Tibial artery (tissue), 4 donors: Measurements from ENCODE around the gene ARHGAP25.

ENCODE experiments used
- DNase-seq, 2 donors: peaks; one replicate each; pipeline ENCODE4 v3.0.0-alpha.2; 2019
- H3K27ac ChIP-seq, 2 donors: fragments of 200-600 bp; sonication (generic) in 1 of 2; 1 replicate in 1 of 2; 2 replicates in 1 of 2; pipeline ENCODE4 v1.5.1; 2018 to 2019; ENCODE audit warnings: mild to moderate bottlenecking in 1 of 2
- H3K27me3 ChIP-seq, 2 donors: fragments of 200-600 bp; sonication (generic) in 1 of 2; one replicate each; pipeline versions ENCODE4 v1.5.1 to v1.6.0; 2016 to 2019
- H3K36me3 ChIP-seq, 3 donors: fragments of 200-600 bp; sonication (generic) in 2 of 3; one replicate each; pipeline ENCODE4 v1.5.1; 2016 to 2019; ENCODE audit warnings: mild to moderate bottlenecking in 2 of 3
- H3K4me1 ChIP-seq, 4 donors: fragments of 200-600 bp; sonication (generic) in 2 of 4; 1 replicate in 3 of 4; 2 replicates in 1 of 4; pipeline ENCODE4 v1.5.1; 2016 to 2019
- H3K4me3 ChIP-seq, 2 donors: fragments of 200-600 bp; sonication (generic) in 1 of 2; 1 replicate in 1 of 2; 2 replicates in 1 of 2; pipeline ENCODE4 v1.5.1; 2018 to 2019; ENCODE audit warnings: mild to moderate bottlenecking in 2 of 2
- H3K9me3 ChIP-seq, 3 donors: fragments of 200-600 bp; sonication (generic) in 1 of 3; one replicate each; pipeline ENCODE4 v1.5.1; 2016 to 2019
- CTCF ChIP-seq, 2 experiments: fragments of 200-600 bp in 1 of 2; fragments of 450-650 bp in 1 of 2; IDR thresholded peaks; one replicate each; pipeline ENCODE4 v1.5.1; 2017 to 2019; ENCODE audit warnings: antibody characterized with exemption in 2 of 2, mild to moderate bottlenecking in 1 of 2, moderate library complexity in 1 of 2
- intact Hi-C: fragments of 100-400 bp; cut with DNase I; formaldehyde crosslinking; loops from one replicate; pipeline ENCODE4 v1.15.0; 2023; ENCODE audit warnings: low total_unique reads

Gene ARHGAP25

GRCh38 chr2:68764806-68765311 lies 30.2 kb downstream of the ARHGAP25 start:
- H3K4me1 ChIP-seq: peaks cover 0 to 21% (median 0%) of the 10 kb centered on the region in 4 donors
- H3K36me3 ChIP-seq: no peaks in the 10 kb centered on the region
- no peak for DNase-seq
- H3K27ac ChIP-seq: no peak overlapping the region
- H3K9me3 ChIP-seq: no peaks in the 10 kb centered on the region
- no peaks in the 10 kb centered on the region for H3K27me3 ChIP-seq
- no peak for TF ChIP-seq CTCF (IDR thresholded peaks at IDR 0.05)
- H3K4me3 ChIP-seq: no peak overlapping the region
- intact Hi-C loops: loop anchor here (5.0 kb wide), 1 partner anchor 42 kb away; no protein-coding TSS in a partner anchor

GRCh38 chr2:68765739-68766375 lies 31.2 kb downstream of the ARHGAP25 start:
- Histone ChIP-seq H3K27ac (no peak overlapping the region), H3K4me1 (peaks cover 0 to 24% (median 3%) of the 10 kb centered on the region in 4 donors), H3K27me3 (no peaks in the 10 kb centered on the region), H3K36me3 (no peaks in the 10 kb centered on the region), H3K4me3 (no peak overlapping the region), H3K9me3 (no peaks in the 10 kb centered on the region)
- intact Hi-C loops: no loop called here
- no peak for TF ChIP-seq CTCF (IDR thresholded peaks at IDR 0.05)
- no peak for DNase-seq

GRCh38 chr2:68766376-68766845 lies 31.8 kb downstream of the ARHGAP25 start:
- Histone ChIP-seq H3K36me3 (no peaks in the 10 kb centered on the region), H3K4me3 (no peak overlapping the region), H3K4me1 (peaks cover 0 to 30% (median 8%) of the 10 kb centered on the region in 4 donors), H3K9me3 (no peaks in the 10 kb centered on the region), H3K27ac (no peak overlapping the region), H3K27me3 (no peaks in the 10 kb centered on the region)
- no peak for TF ChIP-seq CTCF (IDR thresholded peaks at IDR 0.05)
- intact Hi-C loops: no loop called here
- DNase-seq: peak; percentile 70 to 71

GRCh38 chr2:68767031-68767961 lies 32.7 kb downstream of the ARHGAP25 start:
- intact Hi-C loops: no loop called here
- no peaks in the 10 kb centered on the region for H3K27me3 ChIP-seq
- H3K9me3 ChIP-seq: no peaks in the 10 kb centered on the region
- peaks cover 0 to 37% (median 13%) of the 10 kb centered on the region in 4 donors for H3K4me1 ChIP-seq
- no peak overlapping the region for H3K27ac ChIP-seq
- no peak for DNase-seq
- no peak for TF ChIP-seq CTCF (IDR thresholded peaks at IDR 0.05)
- no peak overlapping the region for H3K4me3 ChIP-seq
- H3K36me3 ChIP-seq: no peaks in the 10 kb centered on the region

GRCh38 chr2:68767996-68768395 lies 33.4 kb downstream of the ARHGAP25 start:
- Histone ChIP-seq H3K27ac (no peak overlapping the region), H3K9me3 (no peaks in the 10 kb centered on the region), H3K36me3 (no peaks in the 10 kb centered on the region), H3K4me1 (peaks cover 0 to 30% (median 13%) of the 10 kb centered on the region in 4 donors), H3K27me3 (no peaks in the 10 kb centered on the region), H3K4me3 (no peak overlapping the region)
- TF ChIP-seq CTCF (IDR thresholded peaks at IDR 0.05): no peak
- no peak for DNase-seq
- intact Hi-C loops: no loop called here
